Liver (tissue), 9 donors: ENCODE measurements around the gene SETBP1. TPM values are rescaled to one million over a fixed set of nuclear protein-coding genes. Genes with fewer than 3 reads are reported as not detected.

ENCODE experiments used
- DNase-seq: peaks from one replicate; pipeline ENCODE4 v3.0.0-alpha.2; 2017; ENCODE audit warnings: low spot score
- H3K27ac ChIP-seq, 2 donors: one replicate each; pipeline ENCODE4 v1.7.0; 2013; ENCODE audit warnings: inconsistent platforms in 2 of 2, low read length in 2 of 2, control low read depth in 1 of 2, low read depth in 1 of 2, mild to moderate bottlenecking in 1 of 2
- H3K27me3 ChIP-seq, 4 donors: one replicate each; pipeline versions ENCODE4 v1.6.1 to v1.7.0; 2013; ENCODE audit warnings: low read length in 3 of 4, inconsistent platforms in 1 of 4, mild to moderate bottlenecking in 1 of 4, moderate library complexity in 1 of 4; ENCODE audit not compliant: control insufficient read depth in 4 of 4, insufficient read depth in 4 of 4
- H3K36me3 ChIP-seq, 4 donors: one replicate each; pipeline versions ENCODE4 v1.6.1 to v1.7.0; 2013; ENCODE audit warnings: low read length in 3 of 4, mild to moderate bottlenecking in 3 of 4, low read depth in 1 of 4, moderate library complexity in 1 of 4; ENCODE audit not compliant: control insufficient read depth in 4 of 4, insufficient read depth in 3 of 4
- H3K4me1 ChIP-seq, 4 donors: one replicate each; pipeline versions ENCODE4 v1.6.1 to v1.7.0; 2013; ENCODE audit warnings: low read length in 3 of 4, mild to moderate bottlenecking in 3 of 4, moderate library complexity in 1 of 4; ENCODE audit not compliant: control insufficient read depth in 4 of 4, insufficient read depth in 4 of 4
- H3K4me3 ChIP-seq, 3 donors: one replicate each; pipeline versions ENCODE4 v1.6.1 to v1.7.0; 2013; ENCODE audit warnings: low read length in 3 of 3, control low read depth in 1 of 3, low read depth in 1 of 3, mild to moderate bottlenecking in 1 of 3
- H3K9ac ChIP-seq, 2 donors: one replicate each; pipeline ENCODE4 v1.7.0; 2013; ENCODE audit warnings: low read length in 2 of 2, mild to moderate bottlenecking in 2 of 2, moderate library complexity in 2 of 2, control low read depth in 1 of 2, low read depth in 1 of 2
- H3K9me3 ChIP-seq, 4 donors: one replicate each; pipeline versions ENCODE4 v1.6.1 to v1.7.0; 2013; ENCODE audit warnings: low read length in 3 of 4; ENCODE audit not compliant: control insufficient read depth in 4 of 4
- ATF3 ChIP-seq: IDR thresholded peaks from 2 replicates; pipeline ENCODE4 v1.6.1; 2016; ENCODE audit warnings: antibody characterized with exemption
- FOXA1 ChIP-seq: IDR thresholded peaks from 2 replicates; pipeline ENCODE4 v1.6.1; 2016; ENCODE audit warnings: antibody characterized with exemption
- FOXA2 ChIP-seq: IDR thresholded peaks from 2 replicates; pipeline ENCODE4 v1.6.1; 2016; ENCODE audit warnings: antibody characterized with exemption
- GABPA ChIP-seq, 2 donors: IDR thresholded peaks in 1 of 2; conservative IDR thresholded peaks in 1 of 2; 2 replicates each; pipeline ENCODE4 v1.6.1; 2016; ENCODE audit warnings: antibody characterized with exemption in 2 of 2, mild to moderate bottlenecking in 1 of 2, moderate library complexity in 1 of 2
- HNF4A ChIP-seq, 2 donors: conservative IDR thresholded peaks; 2 replicates each; pipeline ENCODE4 v1.6.1; 2016; ENCODE audit warnings: antibody characterized with exemption in 2 of 2, mild to moderate bottlenecking in 2 of 2
- HNF4G ChIP-seq: IDR thresholded peaks from 2 replicates; pipeline ENCODE4 v1.6.1; 2016; ENCODE audit warnings: antibody characterized with exemption
- JUND ChIP-seq, 2 donors: IDR thresholded peaks; 2 replicates each; pipeline ENCODE4 v1.6.1; 2016; ENCODE audit warnings: antibody characterized with exemption in 2 of 2
- MAX ChIP-seq: IDR thresholded peaks from 2 replicates; pipeline ENCODE4 v1.6.1; 2016; ENCODE audit warnings: antibody characterized with exemption
- NR2F2 ChIP-seq: IDR thresholded peaks from 2 replicates; pipeline ENCODE4 v1.6.1; 2016; ENCODE audit warnings: antibody characterized with exemption
- RAD21 ChIP-seq, 2 donors: IDR thresholded peaks; 2 replicates each; pipeline ENCODE4 v1.6.1; 2016; ENCODE audit warnings: antibody characterized with exemption in 2 of 2, mild to moderate bottlenecking in 2 of 2
- REST ChIP-seq: IDR thresholded peaks from 2 replicates; pipeline ENCODE4 v1.6.1; 2016; ENCODE audit warnings: antibody characterized with exemption, mild to moderate bottlenecking
- RXRA ChIP-seq, 2 donors: IDR thresholded peaks; 2 replicates each; pipeline ENCODE4 v1.6.1; 2017 to 2018; ENCODE audit warnings: antibody characterized with exemption in 2 of 2, mild to moderate bottlenecking in 1 of 2
- SP1 ChIP-seq: IDR thresholded peaks from 2 replicates; pipeline ENCODE4 v1.6.1; 2018; ENCODE audit warnings: antibody characterized with exemption, mild to moderate bottlenecking
- TAF1 ChIP-seq: conservative IDR thresholded peaks from 2 replicates; pipeline ENCODE4 v1.6.1; 2016; ENCODE audit warnings: antibody characterized with exemption, mild to moderate bottlenecking
- YY1 ChIP-seq: IDR thresholded peaks from 2 replicates; pipeline ENCODE4 v1.6.1; 2016; ENCODE audit warnings: antibody characterized with exemption, mild to moderate bottlenecking
- WGBS: extraction: QIAGEN DNeasy Blood & Tissue Kit; methylation state at CpG from one replicate; pipeline ENCODE4 v1.1.7; 2013; 5-methylcytosine and 5-hydroxymethylcytosine counted together
- polyA plus RNA-seq, 2 donors: library from polyadenylated mRNA; stranded (reverse) in 1 of 2; unstranded in 1 of 2; fragments of 200-250 nt in 1 of 2; fragments of >200 nt in 1 of 2; fragmentation: Nextera tagmentation in 1 of 2; extraction: Ambion mirVana in 1 of 2; gene quantifications; one replicate each; pipeline versions ENCODE4 v1.2.1 to v1.2.3, GENCODE V29; 2013 to 2015
- total RNA-seq, 2 donors: library from RNA; depleted of rRNA; stranded (reverse); fragments of >200 nt; gene quantifications; one replicate each; pipeline ENCODE4 v1.2.3, GENCODE V29; 2014
- TF ChIP-seq, protein P1 (sequence below): IDR thresholded peaks from 2 replicates; pipeline ENCODE4 v1.6.1; 2016; ENCODE audit warnings: antibody characterized with exemption
- TF ChIP-seq, protein P2 (sequence below): fragments of 150-350 bp; IDR thresholded peaks from 2 replicates; pipeline ENCODE4 v1.5.1; 2017; ENCODE audit warnings: improper control_type of control experiment, low read depth, low read length; ENCODE audit not compliant: missing input control
- donor health status: healthy.
- donor health status: healthy.
- donor health status: healthy.
- donor health status: healthy.
- donor health status: healthy.

SETBP1 gene
- total and polyA plus RNA-seq, 4 donors: 2.5 to 15.8 (median 4.7) TPM

- H3K27ac ChIP-seq: no peak overlapping the region
- WGBS: 97% methylated on average over 11 of the region's 11 CpGs
- H3K4me3 ChIP-seq: no peak overlapping the region
- peaks cover 6 to 16% (median 10%) of the 10 kb centered on the region in 4 donors for H3K4me1 ChIP-seq
- TF ChIP-seq TAF1: no peak
- TF ChIP-seq REST: no peak
- no peak for TF ChIP-seq FOXA1
- no peak for TF ChIP-seq NR2F2
- no peak for TF ChIP-seq JUND (IDR thresholded peaks at IDR 0.05)
- TF ChIP-seq RAD21 (IDR thresholded peaks at IDR 0.05): no peak
- TF ChIP-seq YY1: no peak
- no peak for TF ChIP-seq MAX
- TF ChIP-seq FOXA2: no peak
- no peak overlapping the region for H3K9ac ChIP-seq
- no peaks in the 10 kb centered on the region for H3K36me3 ChIP-seq
- no peaks in the 10 kb centered on the region for H3K27me3 ChIP-seq
- DNase-seq: no peak
- no peaks in the 10 kb centered on the region for H3K9me3 ChIP-seq
Measured at GRCh38 chr18:44779753-44780292, 99.1 kb downstream of the SETBP1 start.

GRCh38 chr18:44781886-44782285, 101.2 kb downstream of the SETBP1 start:
- Histone ChIP-seq H3K4me3 (no peak overlapping the region), H3K4me1 (peaks cover 6 to 14% (median 9%) of the 10 kb centered on the region in 4 donors), H3K9ac (no peak overlapping the region), H3K27me3 (no peaks in the 10 kb centered on the region), H3K36me3 (no peaks in the 10 kb centered on the region), H3K27ac (no peak overlapping the region), H3K9me3 (no peaks in the 10 kb centered on the region)
- TF ChIP-seq, protein P1, sequence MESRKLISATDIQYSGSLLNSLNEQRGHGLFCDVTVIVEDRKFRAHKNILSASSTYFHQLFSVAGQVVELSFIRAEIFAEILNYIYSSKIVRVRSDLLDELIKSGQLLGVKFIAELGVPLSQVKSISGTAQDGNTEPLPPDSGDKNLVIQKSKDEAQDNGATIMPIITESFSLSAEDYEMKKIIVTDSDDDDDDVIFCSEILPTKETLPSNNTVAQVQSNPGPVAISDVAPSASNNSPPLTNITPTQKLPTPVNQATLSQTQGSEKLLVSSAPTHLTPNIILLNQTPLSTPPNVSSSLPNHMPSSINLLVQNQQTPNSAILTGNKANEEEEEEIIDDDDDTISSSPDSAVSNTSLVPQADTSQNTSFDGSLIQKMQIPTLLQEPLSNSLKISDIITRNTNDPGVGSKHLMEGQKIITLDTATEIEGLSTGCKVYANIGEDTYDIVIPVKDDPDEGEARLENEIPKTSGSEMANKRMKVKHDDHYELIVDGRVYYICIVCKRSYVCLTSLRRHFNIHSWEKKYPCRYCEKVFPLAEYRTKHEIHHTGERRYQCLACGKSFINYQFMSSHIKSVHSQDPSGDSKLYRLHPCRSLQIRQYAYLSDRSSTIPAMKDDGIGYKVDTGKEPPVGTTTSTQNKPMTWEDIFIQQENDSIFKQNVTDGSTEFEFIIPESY: no peak
- TF ChIP-seq FOXA2: no peak
- no peak for TF ChIP-seq MAX
- no peak for TF ChIP-seq YY1
- TF ChIP-seq, protein P2, sequence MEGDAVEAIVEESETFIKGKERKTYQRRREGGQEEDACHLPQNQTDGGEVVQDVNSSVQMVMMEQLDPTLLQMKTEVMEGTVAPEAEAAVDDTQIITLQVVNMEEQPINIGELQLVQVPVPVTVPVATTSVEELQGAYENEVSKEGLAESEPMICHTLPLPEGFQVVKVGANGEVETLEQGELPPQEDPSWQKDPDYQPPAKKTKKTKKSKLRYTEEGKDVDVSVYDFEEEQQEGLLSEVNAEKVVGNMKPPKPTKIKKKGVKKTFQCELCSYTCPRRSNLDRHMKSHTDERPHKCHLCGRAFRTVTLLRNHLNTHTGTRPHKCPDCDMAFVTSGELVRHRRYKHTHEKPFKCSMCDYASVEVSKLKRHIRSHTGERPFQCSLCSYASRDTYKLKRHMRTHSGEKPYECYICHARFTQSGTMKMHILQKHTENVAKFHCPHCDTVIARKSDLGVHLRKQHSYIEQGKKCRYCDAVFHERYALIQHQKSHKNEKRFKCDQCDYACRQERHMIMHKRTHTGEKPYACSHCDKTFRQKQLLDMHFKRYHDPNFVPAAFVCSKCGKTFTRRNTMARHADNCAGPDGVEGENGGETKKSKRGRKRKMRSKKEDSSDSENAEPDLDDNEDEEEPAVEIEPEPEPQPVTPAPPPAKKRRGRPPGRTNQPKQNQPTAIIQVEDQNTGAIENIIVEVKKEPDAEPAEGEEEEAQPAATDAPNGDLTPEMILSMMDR: no peak
- TF ChIP-seq TAF1: no peak
- no peak for TF ChIP-seq HNF4G
- TF ChIP-seq HNF4A (conservative IDR thresholded peaks at IDR 0.05): no peak
- no peak for TF ChIP-seq SP1
- no peak for TF ChIP-seq JUND (IDR thresholded peaks at IDR 0.05)
- TF ChIP-seq ATF3: no peak
- TF ChIP-seq RXRA (IDR thresholded peaks at IDR 0.05): no peak
- TF ChIP-seq GABPA (IDR thresholded peaks at IDR 0.05 in 1 of 2, conservative IDR thresholded peaks at IDR 0.05 in 1 of 2): no peak
- no peak for TF ChIP-seq FOXA1
- 38% methylated on average over 3 of the region's 3 CpGs for WGBS
- no peak for DNase-seq
